ENCODE data around the gene PPT2. TPM values are rescaled to one million over a fixed set of nuclear protein-coding genes. Genes with fewer than 3 reads are reported as not detected.

The PPT2 gene
- total RNA-seq, 2 experiments from 2014 or later = 8.7 to 8.9 TPM

DNA sequence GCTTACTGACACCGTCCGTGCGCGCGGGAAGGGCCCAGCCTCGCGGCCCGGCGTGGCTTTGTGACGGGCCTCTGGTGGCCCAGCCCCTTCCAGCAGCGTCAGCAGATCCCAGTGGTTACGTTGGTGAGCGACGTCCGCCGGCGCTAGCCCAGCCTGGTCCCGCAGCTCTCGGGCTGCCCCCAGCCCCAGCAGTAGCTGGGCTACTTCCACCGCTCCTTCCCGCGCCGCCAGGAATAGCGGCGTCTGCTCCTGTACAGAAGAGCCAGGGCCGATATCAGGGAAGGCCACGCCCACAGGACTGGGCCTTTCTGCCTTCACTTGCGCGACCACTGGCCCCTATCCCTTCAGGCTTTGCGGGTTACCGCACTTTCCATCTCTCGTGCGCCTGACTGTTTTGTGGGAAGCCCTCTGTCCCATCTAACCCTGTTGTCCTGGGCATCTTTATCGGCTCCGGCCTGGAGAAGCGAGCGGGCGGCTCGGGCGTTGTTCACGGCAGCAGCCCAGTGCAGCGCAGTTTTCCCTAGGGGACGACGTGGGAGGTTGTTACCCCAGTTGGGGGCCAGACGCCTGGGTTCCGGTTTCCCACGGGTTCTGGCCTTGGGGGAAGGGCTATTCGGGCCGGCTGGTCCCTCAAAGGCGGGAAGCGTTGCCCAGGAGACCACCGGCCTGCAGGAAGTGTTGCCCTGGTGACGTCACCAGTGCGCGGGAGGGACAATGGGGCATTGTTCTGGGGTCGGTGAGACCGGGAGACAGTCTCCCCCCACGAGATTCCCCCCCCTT, 42.2 kb downstream of the PPT2 start:
- H3K4me1 ChIP-seq (ENCODE audit: insufficient read depth, low read length) = peaks cover 48% of the 10 kb centered on the region
- no peaks in the 10 kb centered on the region for H3K9me3 Mint-ChIP-seq
- ChIA-PET POLR2A (interaction anchor here (0.6 to 12.1 kb wide), 23 partner anchors 10 to 1581 kb away, joined by 3 to 242 read pairs (median 4); partner anchors contain the start of genes AGPAT1, ATF6B, DXO and FKBPL), CTCF (interaction anchor here (1.1 to 1.8 kb wide), 9 partner anchors 15 to 77 kb away, joined by 3 to 14 read pairs (median 5); partner anchors contain the start of genes AGPAT1, FKBPL, PRRT1 and RNF5)
- peaks cover 5% of the 10 kb centered on the region for H3K36me3 ChIP-seq (ENCODE audit: insufficient read depth, low read length)
- TF ChIP-seq, protein P1, sequence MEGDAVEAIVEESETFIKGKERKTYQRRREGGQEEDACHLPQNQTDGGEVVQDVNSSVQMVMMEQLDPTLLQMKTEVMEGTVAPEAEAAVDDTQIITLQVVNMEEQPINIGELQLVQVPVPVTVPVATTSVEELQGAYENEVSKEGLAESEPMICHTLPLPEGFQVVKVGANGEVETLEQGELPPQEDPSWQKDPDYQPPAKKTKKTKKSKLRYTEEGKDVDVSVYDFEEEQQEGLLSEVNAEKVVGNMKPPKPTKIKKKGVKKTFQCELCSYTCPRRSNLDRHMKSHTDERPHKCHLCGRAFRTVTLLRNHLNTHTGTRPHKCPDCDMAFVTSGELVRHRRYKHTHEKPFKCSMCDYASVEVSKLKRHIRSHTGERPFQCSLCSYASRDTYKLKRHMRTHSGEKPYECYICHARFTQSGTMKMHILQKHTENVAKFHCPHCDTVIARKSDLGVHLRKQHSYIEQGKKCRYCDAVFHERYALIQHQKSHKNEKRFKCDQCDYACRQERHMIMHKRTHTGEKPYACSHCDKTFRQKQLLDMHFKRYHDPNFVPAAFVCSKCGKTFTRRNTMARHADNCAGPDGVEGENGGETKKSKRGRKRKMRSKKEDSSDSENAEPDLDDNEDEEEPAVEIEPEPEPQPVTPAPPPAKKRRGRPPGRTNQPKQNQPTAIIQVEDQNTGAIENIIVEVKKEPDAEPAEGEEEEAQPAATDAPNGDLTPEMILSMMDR (IDR thresholded peaks at IDR 0.05) = peak; percentile 8
- peak overlapping the region; percentile 87 to 100 for H3K27ac ChIP-seq (ENCODE audit: low read depth in 1 of 2, low read length in 2 of 2)
- DNase-seq (peak in 12 of 14 experiments; percentile 35 to 100 (median 47)), ATAC-seq (ENCODE audit: poor library complexity) (peak; percentile 73)
- peaks cover 27% of the 10 kb centered on the region for H3K36me3 Mint-ChIP-seq (ENCODE audit: low read depth)
- no peaks in the 10 kb centered on the region for H3K27me3 Mint-ChIP-seq
- H3K4me3 Mint-ChIP-seq = peak overlapping the region; percentile 99
- intact Hi-C loops (cut with DNase I, micrococcal nuclease) = loop anchor here (1.0 to 10.0 kb wide), 11 partner anchors 18 to 1981 kb away; partner anchors contain the start of genes AGPAT1 (in 1 of the 2), BRD2 (in 1 of the 2), C6orf47 (in 1 of the 2) and CSNK2B (in 1 of the 2)
- H3K27ac Mint-ChIP-seq = peak overlapping the region; percentile 96
- H3K27me3 ChIP-seq (ENCODE audit: control insufficient read depth in 1 of 2, insufficient read depth in 2 of 2, low read length in 2 of 2) = no peaks in the 10 kb centered on the region
- H3K4me3 ChIP-seq (ENCODE audit: low read length) = peak overlapping the region; percentile 100
- H3K4me1 Mint-ChIP-seq (ENCODE audit: low read depth) = peaks cover 48% of the 10 kb centered on the region
- no peaks in the 10 kb centered on the region for H3K9me3 ChIP-seq (ENCODE audit: control insufficient read depth in 1 of 2, insufficient read depth in 1 of 2, low read length in 2 of 2)

DNA sequence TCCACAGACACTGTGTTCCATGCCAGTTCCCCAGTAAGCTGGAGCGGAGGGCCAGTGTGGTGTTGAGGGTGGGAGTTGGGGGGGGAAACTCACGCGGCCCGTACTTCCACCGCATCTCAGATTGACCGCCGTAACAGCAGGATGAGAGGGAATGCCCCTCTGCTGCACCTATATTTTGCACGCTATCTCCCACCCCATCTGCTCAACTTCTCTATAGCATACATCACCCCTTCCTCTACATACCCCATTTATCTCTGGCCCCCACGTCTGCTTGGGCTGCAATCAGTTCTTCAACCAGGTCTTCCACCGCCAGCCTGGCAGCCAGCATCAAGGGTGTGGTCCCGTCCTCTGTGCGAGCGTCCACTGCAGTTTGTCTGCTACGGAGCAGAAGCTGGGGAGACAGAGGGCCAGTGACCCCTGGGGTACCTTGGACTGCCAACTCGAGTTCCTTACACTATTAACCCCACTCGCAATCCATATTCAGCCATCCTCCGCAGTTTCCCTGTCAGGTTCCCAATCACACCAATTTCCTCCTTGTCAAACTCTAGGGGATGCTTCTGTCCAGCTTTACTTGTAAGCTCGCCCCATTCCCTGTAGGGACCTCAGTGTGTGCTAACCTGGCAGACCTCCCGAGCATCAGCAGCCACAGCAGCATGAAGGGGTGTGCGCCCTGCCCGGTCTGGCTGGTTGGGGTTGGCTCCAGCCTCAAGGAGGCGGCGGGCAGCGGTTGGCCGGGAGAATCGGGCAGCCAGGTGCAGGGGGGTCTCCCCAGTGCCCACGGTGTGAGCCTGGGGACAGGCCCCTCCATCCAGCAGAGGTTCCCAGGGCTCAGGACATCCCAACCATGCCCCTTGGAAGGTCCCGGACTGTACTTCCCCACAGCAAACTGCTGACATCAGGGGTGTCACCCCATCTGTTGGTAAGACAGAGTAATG, 43.0 kb downstream of the PPT2 start:
- DNase-seq (peak in 2 of 14 experiments; percentile 59 to 65), ATAC-seq (ENCODE audit: poor library complexity) (no peak)
- TF ChIP-seq, protein P1 (IDR thresholded peaks at IDR 0.05) = no peak
- intact Hi-C loops (cut with DNase I, micrococcal nuclease) = loop anchor here in 1 of 2 experiments (1.0 to 10.0 kb wide), 6 partner anchors 68 to 1982 kb away; partner anchors contain the start of genes BRD2, C6orf47, CSNK2B and GPANK1
- Mint-ChIP-seq H3K4me1 (ENCODE audit: low read depth) (peaks cover 43% of the 10 kb centered on the region), H3K9me3 (no peaks in the 10 kb centered on the region), H3K36me3 (ENCODE audit: low read depth) (peaks cover 18% of the 10 kb centered on the region), H3K27me3 (no peaks in the 10 kb centered on the region), H3K4me3 (peak overlapping the region; percentile 99), H3K27ac (peak overlapping the region; percentile 96)
- no peaks in the 10 kb centered on the region for H3K9me3 ChIP-seq (ENCODE audit: control insufficient read depth in 1 of 2, insufficient read depth in 1 of 2, low read length in 2 of 2)
- CTCF ChIA-PET = no interaction called here
- H3K4me3 ChIP-seq (ENCODE audit: low read length) = peak overlapping the region; percentile 100
- H3K27ac ChIP-seq (ENCODE audit: low read depth in 1 of 2, low read length in 2 of 2) = peak overlapping the region; percentile 87 to 100
- POLR2A ChIA-PET = interaction anchor here (0.6 to 12.1 kb wide), 3 partner anchors 18 to 771 kb away, joined by 3 to 242 read pairs (median 5); partner anchors contain the start of genes AGPAT1 and RNF5
- H3K36me3 ChIP-seq (ENCODE audit: insufficient read depth, low read length) = no peaks in the 10 kb centered on the region
- no peaks in the 10 kb centered on the region for H3K27me3 ChIP-seq (ENCODE audit: control insufficient read depth in 1 of 2, insufficient read depth in 2 of 2, low read length in 2 of 2)
- H3K4me1 ChIP-seq (ENCODE audit: insufficient read depth, low read length) = peaks cover 45% of the 10 kb centered on the region

GRCh38 chr6:32198345-32198696, 44.4 kb downstream of the PPT2 start:
- H3K4me1 ChIP-seq (ENCODE audit: insufficient read depth, low read length) = peaks cover 38% of the 10 kb centered on the region
- no peak overlapping the region for H3K4me3 ChIP-seq (ENCODE audit: low read length)
- Mint-ChIP-seq H3K36me3 (ENCODE audit: low read depth) (peaks cover 7% of the 10 kb centered on the region), H3K27me3 (no peaks in the 10 kb centered on the region), H3K9me3 (no peaks in the 10 kb centered on the region), H3K4me3 (peak overlapping the region; percentile 48), H3K27ac (no peak overlapping the region), H3K4me1 (ENCODE audit: low read depth) (peaks cover 36% of the 10 kb centered on the region)
- ChIA-PET CTCF (no interaction called here), POLR2A (interaction anchor here (12.1 kb wide), 1 partner anchor 19 kb away, joined by 242 read pairs; the partner anchor contains the start of genes AGPAT1 and RNF5)
- TF ChIP-seq, protein P1 (IDR thresholded peaks at IDR 0.05) = no peak
- H3K36me3 ChIP-seq (ENCODE audit: insufficient read depth, low read length) = no peaks in the 10 kb centered on the region
- peak in 1 of 14 experiments; percentile 13 for DNase-seq
- H3K27ac ChIP-seq (ENCODE audit: low read depth in 1 of 2, low read length in 2 of 2) = no peak overlapping the region
- no peak for ATAC-seq (ENCODE audit: poor library complexity)
- no peaks in the 10 kb centered on the region for H3K27me3 ChIP-seq (ENCODE audit: control insufficient read depth in 1 of 2, insufficient read depth in 2 of 2, low read length in 2 of 2)
- intact Hi-C loops (cut with DNase I, micrococcal nuclease) = loop anchor here in 1 of 2 experiments (5.0 to 10.0 kb wide), 5 partner anchors 534 to 1984 kb away; partner anchors contain the start of genes BRD2, C6orf47, CSNK2B and GPANK1
- H3K9me3 ChIP-seq (ENCODE audit: control insufficient read depth in 1 of 2, insufficient read depth in 1 of 2, low read length in 2 of 2) = no peaks in the 10 kb centered on the region

Data from CD4-positive, alpha-beta T cell (primary cell).